GM12865 (cell line): ENCODE results near the gene ZNRF1.

Experiments
- DNase-seq: peaks from one replicate; pipeline ENCODE4 v3.0.0; 2010; ENCODE audit warnings: low read depth
- H3K4me3 ChIP-seq: 2 replicates; pipeline ENCODE4 v1.5.1; 2011; ENCODE audit warnings: mild to moderate bottlenecking, low read depth, low read length, control low read depth
- TF ChIP-seq, protein P1 (sequence below): IDR thresholded peaks from 2 replicates; pipeline ENCODE4 v1.5.1; 2011; ENCODE audit warnings: low read length, control low read depth, low read depth, inconsistent platforms; ENCODE audit not compliant: insufficient read depth; ENCODE audit errors: missing control alignments

ZNRF1 gene

DNA sequence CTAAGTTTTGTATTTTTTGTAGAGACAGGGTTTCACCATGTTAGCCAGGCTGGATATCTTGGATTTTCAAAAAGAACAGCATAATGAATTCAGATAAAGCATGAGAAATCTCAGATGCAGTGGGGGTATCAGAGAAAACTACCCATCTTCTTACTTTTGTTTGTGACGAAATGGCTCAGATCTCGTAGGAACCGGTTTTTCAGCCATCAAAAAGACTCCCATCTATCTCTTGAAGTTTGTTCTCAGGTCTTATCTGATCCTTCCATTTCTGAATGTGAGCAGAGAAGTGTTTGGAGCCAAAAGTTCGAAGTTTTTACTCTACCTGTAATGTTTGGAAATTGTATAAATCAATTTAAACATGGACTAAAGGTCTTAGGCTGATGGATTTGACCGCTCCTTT, 60.6 kb downstream of the ZNRF1 start:
- no peak for DNase-seq
- TF ChIP-seq, protein P1, sequence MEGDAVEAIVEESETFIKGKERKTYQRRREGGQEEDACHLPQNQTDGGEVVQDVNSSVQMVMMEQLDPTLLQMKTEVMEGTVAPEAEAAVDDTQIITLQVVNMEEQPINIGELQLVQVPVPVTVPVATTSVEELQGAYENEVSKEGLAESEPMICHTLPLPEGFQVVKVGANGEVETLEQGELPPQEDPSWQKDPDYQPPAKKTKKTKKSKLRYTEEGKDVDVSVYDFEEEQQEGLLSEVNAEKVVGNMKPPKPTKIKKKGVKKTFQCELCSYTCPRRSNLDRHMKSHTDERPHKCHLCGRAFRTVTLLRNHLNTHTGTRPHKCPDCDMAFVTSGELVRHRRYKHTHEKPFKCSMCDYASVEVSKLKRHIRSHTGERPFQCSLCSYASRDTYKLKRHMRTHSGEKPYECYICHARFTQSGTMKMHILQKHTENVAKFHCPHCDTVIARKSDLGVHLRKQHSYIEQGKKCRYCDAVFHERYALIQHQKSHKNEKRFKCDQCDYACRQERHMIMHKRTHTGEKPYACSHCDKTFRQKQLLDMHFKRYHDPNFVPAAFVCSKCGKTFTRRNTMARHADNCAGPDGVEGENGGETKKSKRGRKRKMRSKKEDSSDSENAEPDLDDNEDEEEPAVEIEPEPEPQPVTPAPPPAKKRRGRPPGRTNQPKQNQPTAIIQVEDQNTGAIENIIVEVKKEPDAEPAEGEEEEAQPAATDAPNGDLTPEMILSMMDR: no peak
- no peak overlapping the region for H3K4me3 ChIP-seq

- H3K4me3 ChIP-seq: no peak overlapping the region
- TF ChIP-seq, protein P1: no peak
- no peak for DNase-seq
Measured at GRCh38 chr16:75060723-75061122, 61.9 kb downstream of the ZNRF1 start.

- no peak overlapping the region for H3K4me3 ChIP-seq
- TF ChIP-seq, protein P1: no peak
- no peak for DNase-seq
Measured at GRCh38 chr16:75061669-75062068, 62.8 kb downstream of the ZNRF1 start.

GRCh38 chr16:75062135-75062975, 63.5 kb downstream of the ZNRF1 start:
- no peak for DNase-seq
- no peak overlapping the region for H3K4me3 ChIP-seq
- TF ChIP-seq, protein P1: no peak

DNA sequence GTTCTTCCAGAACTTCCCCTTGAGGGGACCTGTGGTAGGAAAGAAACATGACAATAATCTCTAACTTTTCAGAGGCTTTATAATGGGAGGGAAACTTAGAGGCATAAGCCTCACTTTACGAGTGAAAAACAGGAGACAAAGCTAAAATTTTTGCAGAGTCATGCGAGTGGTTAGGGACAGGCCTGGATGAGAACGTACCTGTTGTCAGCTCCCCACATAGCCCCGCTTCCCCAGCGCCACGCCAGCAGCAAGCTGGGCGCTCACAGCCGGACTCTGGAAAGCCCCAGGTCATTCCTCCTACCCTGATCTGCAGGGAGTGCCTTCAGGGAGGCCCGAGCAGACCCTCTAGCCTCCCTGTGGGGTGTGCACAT, 64.1 kb downstream of the ZNRF1 start:
- TF ChIP-seq, protein P1: no peak
- no peak overlapping the region for H3K4me3 ChIP-seq
- DNase-seq: no peak

DNA sequence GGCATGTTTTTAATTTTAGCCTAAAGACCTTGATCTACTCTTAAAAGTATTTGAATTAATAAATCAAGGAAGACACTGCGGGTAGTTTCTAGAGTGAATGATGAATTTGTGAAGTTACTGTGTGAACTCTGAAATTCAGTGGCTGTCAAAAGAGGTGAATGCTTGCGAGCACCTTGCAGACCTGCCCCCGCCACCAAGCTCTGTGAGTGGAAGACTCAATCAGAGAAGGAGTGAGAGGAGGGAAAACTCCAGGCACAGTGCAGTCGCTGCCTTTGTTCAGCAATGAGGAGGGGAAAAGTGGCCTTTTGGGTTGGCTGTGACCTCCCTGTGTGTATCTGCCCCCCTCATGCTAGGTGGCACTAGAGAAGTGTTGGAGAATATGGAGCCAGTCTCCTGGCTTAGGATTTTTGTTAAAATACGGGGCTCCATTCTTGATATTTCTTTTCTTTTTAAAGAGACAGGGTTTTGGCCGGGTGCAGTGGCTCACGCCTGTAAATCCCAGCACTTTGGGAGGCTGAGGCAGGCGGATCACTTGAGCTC, 64.8 kb downstream of the ZNRF1 start:
- TF ChIP-seq, protein P1: no peak
- H3K4me3 ChIP-seq: no peak overlapping the region
- DNase-seq: no peak
